Stimulated activated CD4-positive, alpha-beta T cell treated with anti-CD3 and anti-CD28 coated beads, TNF-alpha, amount 100 ng/mL, for 4 hours (primary cell): Measurements from ENCODE around the gene NR2F2.
"Not testable (repeated sequence)": the region's sequence is repeated elsewhere in the genome, so short reads cannot be mapped to it uniquely, and the experiment has no call there.

Experiments
- DNase-seq, 3 experiments: peaks; one replicate each; pipeline ENCODE4 v3.0.0-alpha.2; 2020; ENCODE audit warnings: low read depth in 3 of 3

Gene NR2F2

DNA sequence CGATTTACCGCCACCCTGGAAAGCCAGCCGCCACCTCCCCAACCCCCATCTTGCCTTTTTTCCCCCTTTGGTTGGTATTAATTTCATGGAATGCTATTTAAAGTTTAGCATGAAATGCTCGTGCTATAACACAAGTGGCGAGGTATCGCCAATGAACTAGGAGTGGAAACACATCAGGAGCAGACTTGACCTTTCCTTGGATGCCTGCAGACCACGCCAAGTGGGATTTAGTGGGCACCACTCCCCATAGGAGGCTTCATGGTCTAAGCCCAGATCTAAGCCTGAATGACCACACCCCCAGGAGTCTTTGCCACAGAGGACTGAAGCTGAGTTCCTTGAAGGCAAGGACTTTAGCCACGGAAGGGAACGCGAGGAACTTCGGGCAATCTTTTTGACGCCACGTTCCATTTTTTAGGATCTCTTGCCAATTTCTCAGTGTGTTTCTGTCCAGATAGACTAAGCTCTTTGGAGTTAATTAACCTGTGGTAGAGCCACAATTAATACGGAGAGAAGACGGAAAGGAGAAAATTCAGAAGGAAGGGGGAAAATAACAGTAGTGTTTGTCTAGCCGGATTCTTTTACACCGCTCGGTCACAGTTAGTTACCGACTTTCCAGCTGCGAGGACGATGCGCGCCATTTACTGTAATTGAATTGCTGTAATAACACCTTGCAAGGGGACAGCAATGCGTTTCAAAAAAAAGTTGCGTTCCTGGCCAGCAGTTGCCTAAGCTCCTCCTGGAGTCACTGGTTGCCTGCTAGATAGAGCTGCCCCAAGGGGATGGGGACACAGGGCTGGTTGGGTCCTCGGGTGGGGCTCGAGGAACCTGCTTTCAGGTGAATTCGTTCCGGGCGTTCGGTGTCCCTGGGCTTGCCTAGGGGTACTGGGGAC lies 37.1 kb downstream of the NR2F2 start:
- no peak for DNase-seq

DNA sequence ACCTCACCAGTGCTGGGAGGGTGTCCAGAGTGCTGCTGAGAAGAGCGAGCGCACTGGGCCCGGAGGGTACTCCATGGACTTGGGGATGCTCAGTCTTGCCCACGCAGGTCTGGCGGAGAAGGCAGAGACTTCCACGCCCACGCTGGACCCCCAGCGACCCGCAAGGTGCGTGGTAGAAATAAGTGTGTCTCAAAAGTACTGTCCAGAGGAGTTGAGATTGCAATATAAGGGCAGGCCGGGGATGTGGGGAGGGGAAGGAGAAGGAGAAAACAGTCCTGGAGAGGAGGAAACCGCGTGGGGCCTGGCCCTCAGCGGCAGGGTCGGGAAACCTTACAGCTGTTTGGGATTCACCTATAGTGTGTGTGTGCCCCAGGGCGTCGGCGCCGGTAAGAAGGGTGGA lies 38.9 kb downstream of the NR2F2 start:
- no peak for DNase-seq

DNA sequence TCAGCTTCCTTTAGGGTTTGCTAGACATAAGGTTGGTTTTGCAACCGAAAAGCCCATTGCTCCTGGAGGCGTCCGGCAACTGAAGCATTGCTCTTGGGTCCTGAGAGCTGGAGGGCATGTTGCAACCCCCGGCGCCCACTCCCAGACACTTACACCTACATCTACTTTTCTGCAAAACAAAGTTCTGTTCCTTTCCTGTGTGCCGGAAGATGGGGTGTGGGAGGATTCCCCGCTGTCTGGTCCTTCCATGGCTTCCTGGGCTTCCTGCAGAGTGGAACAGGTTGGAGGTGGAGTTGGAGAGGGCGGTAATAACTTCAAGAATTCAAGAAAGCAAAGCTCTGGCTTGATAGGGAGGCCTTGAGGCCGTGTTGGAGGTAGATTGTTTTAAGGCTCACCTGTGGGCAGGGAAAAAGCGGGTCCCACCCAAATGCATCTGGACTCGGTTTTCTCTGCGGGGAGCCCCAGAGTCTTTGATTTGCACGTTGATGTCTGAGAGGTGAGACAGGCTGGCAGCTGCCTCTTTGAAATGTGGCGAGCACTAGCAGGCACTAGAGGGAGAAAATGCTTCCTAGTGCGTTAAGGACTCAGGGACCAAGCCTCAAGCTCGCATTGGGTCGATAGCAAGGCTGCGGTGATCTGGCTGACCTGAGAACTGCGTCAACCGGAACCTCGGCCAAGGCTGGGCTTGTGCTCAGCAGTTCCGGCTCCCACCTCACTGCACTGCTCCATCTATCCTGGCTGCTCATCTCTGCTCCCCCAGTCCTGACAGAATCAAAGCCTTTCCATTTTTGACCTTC lies 39.5 kb downstream of the NR2F2 start:
- DNase-seq: no peak

DNA sequence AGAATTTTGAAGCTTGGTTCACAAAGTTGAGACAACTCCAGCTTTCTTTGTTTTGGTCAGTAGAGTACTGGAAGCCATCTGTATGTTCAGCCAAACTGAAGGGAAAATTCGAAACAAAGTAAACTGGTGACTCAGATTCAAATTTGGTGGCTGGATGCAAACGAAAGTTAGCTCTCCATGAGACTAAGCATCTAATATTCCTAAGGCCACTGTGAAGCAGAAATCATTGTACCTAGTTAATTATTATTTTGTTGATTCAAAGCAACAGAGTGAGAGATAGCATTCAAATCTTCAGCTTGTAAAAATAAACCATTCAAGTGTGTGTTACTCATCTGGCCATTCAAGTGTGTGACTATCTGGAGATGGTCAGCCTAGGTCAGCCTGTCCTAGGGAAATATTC lies 42.1 kb downstream of the NR2F2 start:
- no peak for DNase-seq

DNA sequence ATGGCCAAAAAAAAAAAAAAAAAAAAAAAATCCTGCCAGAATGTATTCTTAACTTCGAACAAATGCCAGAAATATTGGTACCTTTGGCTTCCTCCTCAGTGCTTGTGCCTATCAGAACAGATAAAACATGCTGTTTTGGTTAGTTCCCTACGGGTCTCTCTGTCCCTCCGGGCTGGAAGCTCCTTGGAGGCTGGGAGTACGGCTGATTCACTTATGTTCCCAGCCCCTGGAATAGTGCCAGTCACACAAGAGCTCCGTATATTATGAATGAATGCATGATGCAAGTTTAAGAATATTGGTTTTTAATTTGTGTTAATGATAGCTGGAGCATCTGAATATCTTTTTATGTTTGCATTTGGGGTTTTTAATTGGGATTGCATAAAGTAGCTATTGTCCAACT lies 44.0 kb downstream of the NR2F2 start:
- DNase-seq: no peak

DNA sequence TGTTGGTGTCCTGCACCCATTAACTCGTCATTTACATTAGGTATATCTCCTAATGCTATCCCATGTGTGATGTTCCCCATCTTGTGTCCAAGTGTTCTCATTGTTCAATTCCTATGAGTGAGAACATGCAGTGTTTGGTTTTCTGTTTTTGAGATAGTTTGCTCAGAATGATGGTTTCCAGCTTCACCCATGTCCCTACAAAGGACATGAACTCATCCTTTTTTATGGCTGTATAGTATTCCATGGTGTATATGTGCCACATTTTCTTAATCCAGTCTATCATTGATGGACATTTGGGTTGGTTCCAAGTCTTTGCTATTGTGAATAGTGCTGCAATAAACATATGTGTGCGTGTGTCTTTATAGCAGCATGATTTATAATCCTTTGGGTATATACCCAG lies 49.1 kb downstream of the NR2F2 start:
- not testable (repeated sequence) for DNase-seq

DNA sequence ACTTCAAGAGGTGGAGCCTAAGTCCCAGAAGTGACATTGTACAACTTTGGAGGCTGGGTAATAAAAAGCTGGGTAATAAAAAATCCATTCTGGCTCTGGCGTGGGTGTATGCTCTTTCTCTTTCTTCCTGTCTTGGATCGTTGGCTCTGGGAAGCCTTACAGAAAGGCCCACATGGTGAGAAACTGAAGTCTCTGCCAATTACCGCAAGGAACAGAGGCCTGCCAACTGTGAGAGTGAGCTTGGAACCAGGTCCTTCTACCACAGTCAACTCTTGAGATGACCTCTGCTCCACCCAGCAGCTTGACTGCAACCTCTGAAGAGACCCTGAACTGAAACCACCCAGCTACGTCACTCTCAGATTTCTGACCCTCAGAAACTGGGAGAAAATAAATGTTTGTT lies 51.0 kb downstream of the NR2F2 start:
- DNase-seq: no peak

DNA sequence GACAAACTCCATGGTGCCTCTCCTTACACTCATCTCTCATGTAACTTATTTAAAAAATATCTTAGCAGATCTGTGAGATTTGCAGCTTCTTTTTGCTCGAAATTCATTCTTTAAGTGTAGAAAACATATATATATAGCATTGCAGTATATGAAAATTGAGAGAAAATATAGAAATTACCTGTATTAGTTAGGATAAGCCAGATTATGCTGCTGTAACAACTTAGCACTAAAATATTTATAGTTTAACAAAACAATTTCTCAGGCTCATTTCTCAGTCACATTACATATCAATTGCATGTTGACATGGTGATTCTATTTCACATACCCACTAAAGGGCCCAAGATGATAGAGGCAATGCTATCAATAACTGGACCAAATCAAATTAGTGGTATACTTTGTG lies 54.7 kb downstream of the NR2F2 start:
- no peak for DNase-seq

DNA sequence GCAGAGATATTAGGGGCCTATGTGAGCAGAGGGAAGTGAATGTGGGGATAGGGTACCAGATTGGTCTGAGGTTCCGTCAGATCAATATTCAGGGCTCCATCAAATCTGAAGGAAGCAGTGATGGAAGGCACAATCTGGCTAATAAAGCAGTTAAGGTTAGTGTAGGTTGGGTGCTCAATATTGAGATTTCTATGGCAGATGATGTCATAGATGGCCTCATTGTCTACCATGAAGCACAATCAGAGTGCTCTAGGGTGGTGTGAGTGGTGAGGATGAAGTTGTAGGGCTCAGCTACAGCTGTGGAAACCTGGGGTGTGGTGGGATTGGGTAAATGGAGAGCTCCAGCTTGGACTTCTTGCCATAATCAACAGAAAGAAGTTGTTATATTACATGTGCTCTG lies 58.2 kb downstream of the NR2F2 start:
- DNase-seq: no peak
